Liver (tissue), 9 donors: ENCODE measurements around the gene UBASH3A. TPM values are rescaled to one million over a fixed set of nuclear protein-coding genes. Genes with fewer than 3 reads are reported as not detected.

Experiments used
- DNase-seq: peaks from one replicate; pipeline ENCODE4 v3.0.0-alpha.2; 2017; ENCODE audit warnings: low spot score
- H3K27ac ChIP-seq, 2 donors: one replicate each; pipeline ENCODE4 v1.7.0; 2013; ENCODE audit warnings: inconsistent platforms in 2 of 2, low read length in 2 of 2, control low read depth in 1 of 2, low read depth in 1 of 2, mild to moderate bottlenecking in 1 of 2
- H3K27me3 ChIP-seq, 4 donors: one replicate each; pipeline versions ENCODE4 v1.6.1 to v1.7.0; 2013; ENCODE audit warnings: low read length in 3 of 4, inconsistent platforms in 1 of 4, mild to moderate bottlenecking in 1 of 4, moderate library complexity in 1 of 4; ENCODE audit not compliant: control insufficient read depth in 4 of 4, insufficient read depth in 4 of 4
- H3K36me3 ChIP-seq, 4 donors: one replicate each; pipeline versions ENCODE4 v1.6.1 to v1.7.0; 2013; ENCODE audit warnings: low read length in 3 of 4, mild to moderate bottlenecking in 3 of 4, low read depth in 1 of 4, moderate library complexity in 1 of 4; ENCODE audit not compliant: control insufficient read depth in 4 of 4, insufficient read depth in 3 of 4
- H3K4me1 ChIP-seq, 4 donors: one replicate each; pipeline versions ENCODE4 v1.6.1 to v1.7.0; 2013; ENCODE audit warnings: low read length in 3 of 4, mild to moderate bottlenecking in 3 of 4, moderate library complexity in 1 of 4; ENCODE audit not compliant: control insufficient read depth in 4 of 4, insufficient read depth in 4 of 4
- H3K4me3 ChIP-seq, 3 donors: one replicate each; pipeline versions ENCODE4 v1.6.1 to v1.7.0; 2013; ENCODE audit warnings: low read length in 3 of 3, control low read depth in 1 of 3, low read depth in 1 of 3, mild to moderate bottlenecking in 1 of 3
- H3K9ac ChIP-seq, 2 donors: one replicate each; pipeline ENCODE4 v1.7.0; 2013; ENCODE audit warnings: low read length in 2 of 2, mild to moderate bottlenecking in 2 of 2, moderate library complexity in 2 of 2, control low read depth in 1 of 2, low read depth in 1 of 2
- H3K9me3 ChIP-seq, 4 donors: one replicate each; pipeline versions ENCODE4 v1.6.1 to v1.7.0; 2013; ENCODE audit warnings: low read length in 3 of 4; ENCODE audit not compliant: control insufficient read depth in 4 of 4
- ATF3 ChIP-seq: IDR thresholded peaks from 2 replicates; pipeline ENCODE4 v1.6.1; 2016; ENCODE audit warnings: antibody characterized with exemption
- EGR1 ChIP-seq, 2 donors: IDR thresholded peaks; 2 replicates each; pipeline ENCODE4 v1.6.1; 2016 to 2018; ENCODE audit warnings: antibody characterized with exemption in 2 of 2, low read depth in 2 of 2
- FOXA1 ChIP-seq: IDR thresholded peaks from 2 replicates; pipeline ENCODE4 v1.6.1; 2016; ENCODE audit warnings: antibody characterized with exemption
- FOXA2 ChIP-seq: IDR thresholded peaks from 2 replicates; pipeline ENCODE4 v1.6.1; 2016; ENCODE audit warnings: antibody characterized with exemption
- GABPA ChIP-seq, 2 donors: IDR thresholded peaks in 1 of 2; conservative IDR thresholded peaks in 1 of 2; 2 replicates each; pipeline ENCODE4 v1.6.1; 2016; ENCODE audit warnings: antibody characterized with exemption in 2 of 2, mild to moderate bottlenecking in 1 of 2, moderate library complexity in 1 of 2
- HNF4A ChIP-seq, 2 donors: conservative IDR thresholded peaks; 2 replicates each; pipeline ENCODE4 v1.6.1; 2016; ENCODE audit warnings: antibody characterized with exemption in 2 of 2, mild to moderate bottlenecking in 2 of 2
- HNF4G ChIP-seq: IDR thresholded peaks from 2 replicates; pipeline ENCODE4 v1.6.1; 2016; ENCODE audit warnings: antibody characterized with exemption
- JUND ChIP-seq, 2 donors: IDR thresholded peaks; 2 replicates each; pipeline ENCODE4 v1.6.1; 2016; ENCODE audit warnings: antibody characterized with exemption in 2 of 2
- MAX ChIP-seq: IDR thresholded peaks from 2 replicates; pipeline ENCODE4 v1.6.1; 2016; ENCODE audit warnings: antibody characterized with exemption
- NR2F2 ChIP-seq: IDR thresholded peaks from 2 replicates; pipeline ENCODE4 v1.6.1; 2016; ENCODE audit warnings: antibody characterized with exemption
- RAD21 ChIP-seq, 2 donors: IDR thresholded peaks; 2 replicates each; pipeline ENCODE4 v1.6.1; 2016; ENCODE audit warnings: antibody characterized with exemption in 2 of 2, mild to moderate bottlenecking in 2 of 2
- RXRA ChIP-seq, 2 donors: IDR thresholded peaks; 2 replicates each; pipeline ENCODE4 v1.6.1; 2017 to 2018; ENCODE audit warnings: antibody characterized with exemption in 2 of 2, mild to moderate bottlenecking in 1 of 2
- SP1 ChIP-seq: IDR thresholded peaks from 2 replicates; pipeline ENCODE4 v1.6.1; 2018; ENCODE audit warnings: antibody characterized with exemption, mild to moderate bottlenecking
- TAF1 ChIP-seq: conservative IDR thresholded peaks from 2 replicates; pipeline ENCODE4 v1.6.1; 2016; ENCODE audit warnings: antibody characterized with exemption, mild to moderate bottlenecking
- YY1 ChIP-seq: IDR thresholded peaks from 2 replicates; pipeline ENCODE4 v1.6.1; 2016; ENCODE audit warnings: antibody characterized with exemption, mild to moderate bottlenecking
- WGBS: extraction: QIAGEN DNeasy Blood & Tissue Kit; methylation state at CpG from one replicate; pipeline ENCODE4 v1.1.7; 2013; 5-methylcytosine and 5-hydroxymethylcytosine counted together
- polyA plus RNA-seq, 2 donors: library from polyadenylated mRNA; stranded (reverse) in 1 of 2; unstranded in 1 of 2; fragments of 200-250 nt in 1 of 2; fragments of >200 nt in 1 of 2; fragmentation: Nextera tagmentation in 1 of 2; extraction: Ambion mirVana in 1 of 2; gene quantifications; one replicate each; pipeline versions ENCODE4 v1.2.1 to v1.2.3, GENCODE V29; 2013 to 2015
- total RNA-seq, 2 donors: library from RNA; depleted of rRNA; stranded (reverse); fragments of >200 nt; gene quantifications; one replicate each; pipeline ENCODE4 v1.2.3, GENCODE V29; 2014
- TF ChIP-seq, protein P1 (sequence below): IDR thresholded peaks from 2 replicates; pipeline ENCODE4 v1.6.1; 2016; ENCODE audit warnings: antibody characterized with exemption, mild to moderate bottlenecking
- TF ChIP-seq, protein P2 (sequence below): IDR thresholded peaks from 2 replicates; pipeline ENCODE4 v1.6.1; 2016; ENCODE audit warnings: antibody characterized with exemption
- TF ChIP-seq, protein P3 (sequence below): fragments of 150-350 bp; IDR thresholded peaks from 2 replicates; pipeline ENCODE4 v1.5.1; 2017; ENCODE audit warnings: improper control_type of control experiment, low read depth, low read length; ENCODE audit not compliant: missing input control
- donor health status: healthy.
- donor health status: healthy.
- donor health status: healthy.
- donor health status: healthy.
- donor health status: healthy.

Gene UBASH3A
- total and polyA plus RNA-seq, 4 donors, result 0.10 to 0.75 (median 0.45) TPM

DNA sequence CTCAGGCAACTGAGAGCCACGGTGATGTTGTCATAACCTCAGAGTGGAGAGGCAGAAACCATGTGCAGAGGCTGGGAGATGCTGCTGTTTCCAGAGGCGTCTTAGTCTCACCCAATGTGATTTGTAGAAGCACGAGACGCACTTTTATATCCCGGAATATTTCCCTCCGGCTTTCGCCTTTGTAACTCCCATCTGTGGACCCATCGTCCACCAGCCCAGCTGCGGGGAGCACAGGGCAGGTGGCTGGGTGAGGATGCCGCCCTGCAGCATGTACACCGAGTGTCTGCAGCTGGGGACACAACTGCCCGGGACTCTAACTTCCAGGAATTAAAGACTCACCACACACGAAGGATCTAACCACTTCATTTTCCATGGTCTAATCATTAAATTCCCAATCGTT is 43.5 kb downstream of the UBASH3A start:
- 80% methylated on average over 14 of the region's 14 CpGs for WGBS
- Histone ChIP-seq H3K27me3 (no peaks in the 10 kb centered on the region), H3K4me3 (no peak overlapping the region), H3K4me1 (no peaks in the 10 kb centered on the region), H3K9ac (no peak overlapping the region), H3K36me3 (no peaks in the 10 kb centered on the region), H3K27ac (no peak overlapping the region), H3K9me3 (no peaks in the 10 kb centered on the region)
- DNase-seq, result no peak
- no peak for TF ChIP-seq EGR1 (IDR thresholded peaks at IDR 0.05; ENCODE audit: low read depth in 2 of 2)
- no peak for TF ChIP-seq FOXA2
- TF ChIP-seq GABPA (IDR thresholded peaks at IDR 0.05 in 1 of 2, conservative IDR thresholded peaks at IDR 0.05 in 1 of 2), result no peak
- TF ChIP-seq TAF1, result no peak
- no peak for TF ChIP-seq HNF4A (conservative IDR thresholded peaks at IDR 0.05)
- TF ChIP-seq, protein P1, sequence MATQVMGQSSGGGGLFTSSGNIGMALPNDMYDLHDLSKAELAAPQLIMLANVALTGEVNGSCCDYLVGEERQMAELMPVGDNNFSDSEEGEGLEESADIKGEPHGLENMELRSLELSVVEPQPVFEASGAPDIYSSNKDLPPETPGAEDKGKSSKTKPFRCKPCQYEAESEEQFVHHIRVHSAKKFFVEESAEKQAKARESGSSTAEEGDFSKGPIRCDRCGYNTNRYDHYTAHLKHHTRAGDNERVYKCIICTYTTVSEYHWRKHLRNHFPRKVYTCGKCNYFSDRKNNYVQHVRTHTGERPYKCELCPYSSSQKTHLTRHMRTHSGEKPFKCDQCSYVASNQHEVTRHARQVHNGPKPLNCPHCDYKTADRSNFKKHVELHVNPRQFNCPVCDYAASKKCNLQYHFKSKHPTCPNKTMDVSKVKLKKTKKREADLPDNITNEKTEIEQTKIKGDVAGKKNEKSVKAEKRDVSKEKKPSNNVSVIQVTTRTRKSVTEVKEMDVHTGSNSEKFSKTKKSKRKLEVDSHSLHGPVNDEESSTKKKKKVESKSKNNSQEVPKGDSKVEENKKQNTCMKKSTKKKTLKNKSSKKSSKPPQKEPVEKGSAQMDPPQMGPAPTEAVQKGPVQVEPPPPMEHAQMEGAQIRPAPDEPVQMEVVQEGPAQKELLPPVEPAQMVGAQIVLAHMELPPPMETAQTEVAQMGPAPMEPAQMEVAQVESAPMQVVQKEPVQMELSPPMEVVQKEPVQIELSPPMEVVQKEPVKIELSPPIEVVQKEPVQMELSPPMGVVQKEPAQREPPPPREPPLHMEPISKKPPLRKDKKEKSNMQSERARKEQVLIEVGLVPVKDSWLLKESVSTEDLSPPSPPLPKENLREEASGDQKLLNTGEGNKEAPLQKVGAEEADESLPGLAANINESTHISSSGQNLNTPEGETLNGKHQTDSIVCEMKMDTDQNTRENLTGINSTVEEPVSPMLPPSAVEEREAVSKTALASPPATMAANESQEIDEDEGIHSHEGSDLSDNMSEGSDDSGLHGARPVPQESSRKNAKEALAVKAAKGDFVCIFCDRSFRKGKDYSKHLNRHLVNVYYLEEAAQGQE, result no peak
- no peak for TF ChIP-seq RXRA (IDR thresholded peaks at IDR 0.05)
- TF ChIP-seq YY1, result no peak
- no peak for TF ChIP-seq ATF3
- TF ChIP-seq, protein P2, sequence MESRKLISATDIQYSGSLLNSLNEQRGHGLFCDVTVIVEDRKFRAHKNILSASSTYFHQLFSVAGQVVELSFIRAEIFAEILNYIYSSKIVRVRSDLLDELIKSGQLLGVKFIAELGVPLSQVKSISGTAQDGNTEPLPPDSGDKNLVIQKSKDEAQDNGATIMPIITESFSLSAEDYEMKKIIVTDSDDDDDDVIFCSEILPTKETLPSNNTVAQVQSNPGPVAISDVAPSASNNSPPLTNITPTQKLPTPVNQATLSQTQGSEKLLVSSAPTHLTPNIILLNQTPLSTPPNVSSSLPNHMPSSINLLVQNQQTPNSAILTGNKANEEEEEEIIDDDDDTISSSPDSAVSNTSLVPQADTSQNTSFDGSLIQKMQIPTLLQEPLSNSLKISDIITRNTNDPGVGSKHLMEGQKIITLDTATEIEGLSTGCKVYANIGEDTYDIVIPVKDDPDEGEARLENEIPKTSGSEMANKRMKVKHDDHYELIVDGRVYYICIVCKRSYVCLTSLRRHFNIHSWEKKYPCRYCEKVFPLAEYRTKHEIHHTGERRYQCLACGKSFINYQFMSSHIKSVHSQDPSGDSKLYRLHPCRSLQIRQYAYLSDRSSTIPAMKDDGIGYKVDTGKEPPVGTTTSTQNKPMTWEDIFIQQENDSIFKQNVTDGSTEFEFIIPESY, result no peak
- TF ChIP-seq JUND (IDR thresholded peaks at IDR 0.05), result no peak
- no peak for TF ChIP-seq SP1
- TF ChIP-seq MAX, result no peak
- TF ChIP-seq NR2F2, result no peak

DNA sequence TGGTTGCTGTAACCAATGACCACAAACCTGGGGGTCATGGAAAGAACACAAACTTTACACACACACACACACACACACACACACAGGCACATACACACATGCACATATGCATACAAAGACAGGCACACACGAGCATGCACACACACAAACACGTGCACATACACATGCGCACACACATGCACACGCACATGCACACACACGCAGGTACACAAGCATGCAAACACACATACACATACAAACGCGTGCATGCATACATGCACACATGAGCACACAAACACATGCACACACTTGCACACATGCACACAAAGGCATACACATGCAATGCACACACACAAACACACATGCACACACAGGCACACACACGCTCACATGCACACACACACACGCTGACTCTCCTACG is 44.0 kb downstream of the UBASH3A start:
- no peak overlapping the region for H3K4me3 ChIP-seq
- WGBS, result 92% methylated on average over 10 of the region's 10 CpGs
- H3K9ac ChIP-seq, result no peak overlapping the region
- H3K36me3 ChIP-seq, result no peaks in the 10 kb centered on the region
- H3K4me1 ChIP-seq, result no peaks in the 10 kb centered on the region
- no peak for TF ChIP-seq RXRA (IDR thresholded peaks at IDR 0.05)
- no peak for TF ChIP-seq NR2F2
- no peak for TF ChIP-seq SP1
- TF ChIP-seq HNF4G, result no peak
- TF ChIP-seq MAX, result no peak
- no peak for TF ChIP-seq RAD21 (IDR thresholded peaks at IDR 0.05)
- TF ChIP-seq YY1, result no peak
- no peak for TF ChIP-seq ATF3
- no peak for TF ChIP-seq JUND (IDR thresholded peaks at IDR 0.05)
- TF ChIP-seq, protein P3, sequence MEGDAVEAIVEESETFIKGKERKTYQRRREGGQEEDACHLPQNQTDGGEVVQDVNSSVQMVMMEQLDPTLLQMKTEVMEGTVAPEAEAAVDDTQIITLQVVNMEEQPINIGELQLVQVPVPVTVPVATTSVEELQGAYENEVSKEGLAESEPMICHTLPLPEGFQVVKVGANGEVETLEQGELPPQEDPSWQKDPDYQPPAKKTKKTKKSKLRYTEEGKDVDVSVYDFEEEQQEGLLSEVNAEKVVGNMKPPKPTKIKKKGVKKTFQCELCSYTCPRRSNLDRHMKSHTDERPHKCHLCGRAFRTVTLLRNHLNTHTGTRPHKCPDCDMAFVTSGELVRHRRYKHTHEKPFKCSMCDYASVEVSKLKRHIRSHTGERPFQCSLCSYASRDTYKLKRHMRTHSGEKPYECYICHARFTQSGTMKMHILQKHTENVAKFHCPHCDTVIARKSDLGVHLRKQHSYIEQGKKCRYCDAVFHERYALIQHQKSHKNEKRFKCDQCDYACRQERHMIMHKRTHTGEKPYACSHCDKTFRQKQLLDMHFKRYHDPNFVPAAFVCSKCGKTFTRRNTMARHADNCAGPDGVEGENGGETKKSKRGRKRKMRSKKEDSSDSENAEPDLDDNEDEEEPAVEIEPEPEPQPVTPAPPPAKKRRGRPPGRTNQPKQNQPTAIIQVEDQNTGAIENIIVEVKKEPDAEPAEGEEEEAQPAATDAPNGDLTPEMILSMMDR, result no peak
- TF ChIP-seq EGR1 (IDR thresholded peaks at IDR 0.05; ENCODE audit: low read depth in 2 of 2), result no peak
- no peak for TF ChIP-seq HNF4A (conservative IDR thresholded peaks at IDR 0.05)
- no peak for TF ChIP-seq FOXA1
- no peak for TF ChIP-seq TAF1
- TF ChIP-seq, protein P2, result no peak
- DNase-seq, result no peak
- H3K9me3 ChIP-seq, result no peaks in the 10 kb centered on the region
- H3K27ac ChIP-seq, result no peak overlapping the region
- no peaks in the 10 kb centered on the region for H3K27me3 ChIP-seq
